PC-9 (cell line): ENCODE results near the gene PRKCH.

Experiments
- CTCF ChIP-seq: fragments of 200-600 bp; sonication (generic); conservative IDR thresholded peaks from 2 replicates; pipeline ENCODE4 v1.6.1; 2017; ENCODE audit warnings: mixed run types, antibody characterized with exemption, mild to moderate bottlenecking, moderate library complexity
- EZH2 ChIP-seq: fragments of 200-600 bp; sonication (generic); IDR thresholded peaks from 2 replicates; pipeline ENCODE4 v1.8.0; 2017; ENCODE audit warnings: antibody characterized with exemption, low read depth

GRCh38 chr14:61347826-61348443 is 26.6 kb downstream of the PRKCH start:
- no peak for TF ChIP-seq CTCF
- no peak for TF ChIP-seq EZH2
